ENCODE data around the gene TMBIM6.

- TF ChIP-seq CTCF (IDR thresholded peaks at IDR 0.05) = no peak
- no peak for TF ChIP-seq POLR2AphosphoS5 (IDR thresholded peaks at IDR 0.05)
- TF ChIP-seq POLR2A (IDR thresholded peaks at IDR 0.05; ENCODE audit: low read depth) = no peak
These were observed 56.9 kb downstream of the TMBIM6 start for GRCh38 chr12:49798248-49798647.

Data from esophagus muscularis mucosa (tissue), 3 donors.